GM23338 (cell line): ENCODE results near the gene ARFGEF2.

Experiments used
- EZH2 ChIP-seq: fragments of 200-600 bp; sonication (generic); IDR thresholded peaks from one replicate; pipeline ENCODE4 v1.8.0; 2017; ENCODE audit warnings: antibody characterized with exemption, mild to moderate bottlenecking, low read depth; ENCODE audit not compliant: unreplicated experiment
- POLR2AphosphoS5 ChIP-seq: IDR thresholded peaks from 2 replicates; pipeline ENCODE4 v1.6.1; 2016; ENCODE audit warnings: antibody characterized with exemption, low read depth
- TF ChIP-seq, protein P1 (sequence below), 2 experiments: fragments of 200-600 bp in 1 of 2; sonication (generic) in 1 of 2; conservative IDR thresholded peaks; 2 replicates each; pipeline versions ENCODE4 v1.5.1 to v1.6.1; 2016 to 2017; ENCODE audit warnings: antibody characterized with exemption in 2 of 2, low read depth in 2 of 2, mild to moderate bottlenecking in 2 of 2, moderate library complexity in 1 of 2
- TF ChIP-seq, protein P2 (sequence below): fragments of 250-450 bp; sonication (Bioruptor Pico); IDR thresholded peaks from 2 replicates; pipeline ENCODE4 v1.5.0; 2020; ENCODE audit warnings: mild to moderate bottlenecking, moderate library complexity

DNA sequence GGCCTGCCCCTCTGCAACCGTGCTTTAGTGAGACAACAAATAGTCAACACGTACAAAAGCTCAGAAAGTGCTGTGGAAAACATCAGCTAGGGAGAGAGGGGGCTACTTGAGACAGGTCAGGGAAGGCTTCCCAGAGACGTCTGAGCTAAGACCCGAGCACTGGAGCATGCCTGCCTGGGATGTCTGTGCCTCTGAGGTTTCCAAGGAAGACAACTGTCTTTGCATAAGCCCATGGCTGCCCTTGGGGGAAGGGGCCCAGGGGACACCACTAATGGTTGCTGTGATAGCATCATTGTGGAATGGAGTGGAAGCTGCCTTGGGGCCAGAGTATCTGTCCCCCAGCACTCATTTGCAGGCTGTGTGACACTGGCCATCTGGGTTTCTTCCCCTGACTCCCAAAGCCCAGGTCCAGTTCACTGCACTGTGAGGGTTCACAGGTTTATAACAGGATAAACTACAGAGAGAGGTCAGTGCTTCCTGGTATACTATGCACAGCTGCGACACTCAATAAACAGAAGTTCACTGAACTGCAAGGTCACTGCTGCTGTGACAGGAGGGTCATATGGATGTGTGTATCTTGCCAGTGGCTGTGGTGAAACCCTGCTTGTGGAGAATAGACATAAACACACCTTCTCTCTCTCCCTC, 1.5 kb upstream of the ARFGEF2 start:
- TF ChIP-seq EZH2 (no peak), POLR2AphosphoS5 (no peak)
- TF ChIP-seq, protein P1, sequence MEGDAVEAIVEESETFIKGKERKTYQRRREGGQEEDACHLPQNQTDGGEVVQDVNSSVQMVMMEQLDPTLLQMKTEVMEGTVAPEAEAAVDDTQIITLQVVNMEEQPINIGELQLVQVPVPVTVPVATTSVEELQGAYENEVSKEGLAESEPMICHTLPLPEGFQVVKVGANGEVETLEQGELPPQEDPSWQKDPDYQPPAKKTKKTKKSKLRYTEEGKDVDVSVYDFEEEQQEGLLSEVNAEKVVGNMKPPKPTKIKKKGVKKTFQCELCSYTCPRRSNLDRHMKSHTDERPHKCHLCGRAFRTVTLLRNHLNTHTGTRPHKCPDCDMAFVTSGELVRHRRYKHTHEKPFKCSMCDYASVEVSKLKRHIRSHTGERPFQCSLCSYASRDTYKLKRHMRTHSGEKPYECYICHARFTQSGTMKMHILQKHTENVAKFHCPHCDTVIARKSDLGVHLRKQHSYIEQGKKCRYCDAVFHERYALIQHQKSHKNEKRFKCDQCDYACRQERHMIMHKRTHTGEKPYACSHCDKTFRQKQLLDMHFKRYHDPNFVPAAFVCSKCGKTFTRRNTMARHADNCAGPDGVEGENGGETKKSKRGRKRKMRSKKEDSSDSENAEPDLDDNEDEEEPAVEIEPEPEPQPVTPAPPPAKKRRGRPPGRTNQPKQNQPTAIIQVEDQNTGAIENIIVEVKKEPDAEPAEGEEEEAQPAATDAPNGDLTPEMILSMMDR (conservative IDR thresholded peaks at IDR 0.05; ENCODE audit: low read depth in 2 of 2): no peak
- TF ChIP-seq, protein P2, sequence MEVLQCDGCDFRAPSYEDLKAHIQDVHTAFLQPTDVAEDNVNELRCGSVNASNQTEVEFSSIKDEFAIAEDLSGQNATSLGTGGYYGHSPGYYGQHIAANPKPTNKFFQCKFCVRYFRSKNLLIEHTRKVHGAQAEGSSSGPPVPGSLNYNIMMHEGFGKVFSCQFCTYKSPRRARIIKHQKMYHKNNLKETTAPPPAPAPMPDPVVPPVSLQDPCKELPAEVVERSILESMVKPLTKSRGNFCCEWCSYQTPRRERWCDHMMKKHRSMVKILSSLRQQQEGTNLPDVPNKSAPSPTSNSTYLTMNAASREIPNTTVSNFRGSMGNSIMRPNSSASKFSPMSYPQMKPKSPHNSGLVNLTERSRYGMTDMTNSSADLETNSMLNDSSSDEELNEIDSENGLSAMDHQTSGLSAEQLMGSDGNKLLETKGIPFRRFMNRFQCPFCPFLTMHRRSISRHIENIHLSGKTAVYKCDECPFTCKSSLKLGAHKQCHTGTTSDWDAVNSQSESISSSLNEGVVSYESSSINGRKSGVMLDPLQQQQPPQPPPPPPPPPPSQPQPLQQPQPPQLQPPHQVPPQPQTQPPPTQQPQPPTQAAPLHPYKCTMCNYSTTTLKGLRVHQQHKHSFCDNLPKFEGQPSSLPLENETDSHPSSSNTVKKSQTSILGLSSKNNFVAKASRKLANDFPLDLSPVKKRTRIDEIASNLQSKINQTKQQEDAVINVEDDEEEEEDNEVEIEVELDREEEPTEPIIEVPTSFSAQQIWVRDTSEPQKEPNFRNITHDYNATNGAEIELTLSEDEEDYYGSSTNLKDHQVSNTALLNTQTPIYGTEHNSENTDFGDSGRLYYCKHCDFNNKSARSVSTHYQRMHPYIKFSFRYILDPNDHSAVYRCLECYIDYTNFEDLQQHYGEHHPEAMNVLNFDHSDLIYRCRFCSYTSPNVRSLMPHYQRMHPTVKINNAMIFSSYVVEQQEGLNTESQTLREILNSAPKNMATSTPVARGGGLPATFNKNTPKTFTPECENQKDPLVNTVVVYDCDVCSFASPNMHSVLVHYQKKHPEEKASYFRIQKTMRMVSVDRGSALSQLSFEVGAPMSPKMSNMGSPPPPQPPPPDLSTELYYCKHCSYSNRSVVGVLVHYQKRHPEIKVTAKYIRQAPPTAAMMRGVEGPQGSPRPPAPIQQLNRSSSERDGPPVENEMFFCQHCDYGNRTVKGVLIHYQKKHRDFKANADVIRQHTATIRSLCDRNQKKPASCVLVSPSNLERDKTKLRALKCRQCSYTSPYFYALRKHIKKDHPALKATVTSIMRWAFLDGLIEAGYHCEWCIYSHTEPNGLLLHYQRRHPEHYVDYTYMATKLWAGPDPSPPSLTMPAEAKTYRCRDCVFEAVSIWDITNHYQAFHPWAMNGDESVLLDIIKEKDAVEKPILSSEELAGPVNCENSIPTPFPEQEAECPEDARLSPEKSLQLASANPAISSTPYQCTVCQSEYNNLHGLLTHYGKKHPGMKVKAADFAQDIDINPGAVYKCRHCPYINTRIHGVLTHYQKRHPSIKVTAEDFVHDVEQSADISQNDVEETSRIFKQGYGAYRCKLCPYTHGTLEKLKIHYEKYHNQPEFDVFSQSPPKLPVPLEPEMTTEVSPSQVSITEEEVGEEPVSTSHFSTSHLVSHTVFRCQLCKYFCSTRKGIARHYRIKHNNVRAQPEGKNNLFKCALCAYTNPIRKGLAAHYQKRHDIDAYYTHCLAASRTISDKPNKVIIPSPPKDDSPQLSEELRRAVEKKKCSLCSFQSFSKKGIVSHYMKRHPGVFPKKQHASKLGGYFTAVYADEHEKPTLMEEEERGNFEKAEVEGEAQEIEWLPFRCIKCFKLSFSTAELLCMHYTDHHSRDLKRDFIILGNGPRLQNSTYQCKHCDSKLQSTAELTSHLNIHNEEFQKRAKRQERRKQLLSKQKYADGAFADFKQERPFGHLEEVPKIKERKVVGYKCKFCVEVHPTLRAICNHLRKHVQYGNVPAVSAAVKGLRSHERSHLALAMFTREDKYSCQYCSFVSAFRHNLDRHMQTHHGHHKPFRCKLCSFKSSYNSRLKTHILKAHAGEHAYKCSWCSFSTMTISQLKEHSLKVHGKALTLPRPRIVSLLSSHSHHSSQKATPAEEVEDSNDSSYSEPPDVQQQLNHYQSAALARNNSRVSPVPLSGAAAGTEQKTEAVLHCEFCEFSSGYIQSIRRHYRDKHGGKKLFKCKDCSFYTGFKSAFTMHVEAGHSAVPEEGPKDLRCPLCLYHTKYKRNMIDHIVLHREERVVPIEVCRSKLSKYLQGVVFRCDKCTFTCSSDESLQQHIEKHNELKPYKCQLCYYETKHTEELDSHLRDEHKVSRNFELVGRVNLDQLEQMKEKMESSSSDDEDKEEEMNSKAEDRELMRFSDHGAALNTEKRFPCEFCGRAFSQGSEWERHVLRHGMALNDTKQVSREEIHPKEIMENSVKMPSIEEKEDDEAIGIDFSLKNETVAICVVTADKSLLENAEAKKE (CRISPR knock-in tag): no peak
